Thymus (tissue), 11 donors: Measurements from ENCODE around the gene SSH2. TPM values are rescaled to one million over a fixed set of nuclear protein-coding genes. Genes with fewer than 3 reads are reported as not detected.
"Not testable (repeated sequence)": the region's sequence is repeated elsewhere in the genome, so short reads cannot be mapped to it uniquely, and the experiment has no call there.

Source experiments
- DNase-seq, 9 donors: peaks; one replicate each; pipeline ENCODE4 v3.0.0-alpha.2; 2013; ENCODE audit warnings: low spot score in 9 of 9, low read depth in 6 of 9, missing footprints in 1 of 9
- H3K27ac ChIP-seq, 2 donors: one replicate each; pipeline ENCODE4 v1.5.1; 2013; ENCODE audit warnings: control low read depth in 1 of 2, low read depth in 1 of 2, low read length in 1 of 2, mild to moderate bottlenecking in 1 of 2, moderate library complexity in 1 of 2
- H3K27me3 ChIP-seq, 2 donors: one replicate each; pipeline ENCODE4 v1.5.1; 2013; ENCODE audit warnings: low read length in 1 of 2; ENCODE audit not compliant: control insufficient read depth in 2 of 2, insufficient read depth in 1 of 2
- H3K36me3 ChIP-seq, 2 donors: one replicate each; pipeline ENCODE4 v1.5.1; 2013; ENCODE audit warnings: low read length in 1 of 2, mild to moderate bottlenecking in 1 of 2, moderate library complexity in 1 of 2; ENCODE audit not compliant: control insufficient read depth in 2 of 2, insufficient read depth in 2 of 2
- H3K4me1 ChIP-seq, 2 donors: one replicate each; pipeline ENCODE4 v1.5.1; 2013; ENCODE audit warnings: low read length in 2 of 2; ENCODE audit not compliant: control insufficient read depth in 2 of 2, insufficient read depth in 2 of 2
- H3K4me3 ChIP-seq, 2 donors: one replicate each; pipeline ENCODE4 v1.5.1; 2013; ENCODE audit warnings: low read length in 2 of 2, control low read depth in 1 of 2, mild to moderate bottlenecking in 1 of 2
- H3K9me3 ChIP-seq, 2 donors: one replicate each; pipeline ENCODE4 v1.5.1; 2013; ENCODE audit warnings: low read length in 1 of 2, mild to moderate bottlenecking in 1 of 2; ENCODE audit not compliant: control insufficient read depth in 2 of 2, insufficient read depth in 1 of 2
- WGBS: extraction: QIAGEN DNeasy Blood & Tissue Kit; methylation state at CpG from one replicate; pipeline ENCODE4 v1.1.7; 2013; 5-methylcytosine and 5-hydroxymethylcytosine counted together
- polyA plus RNA-seq: library from polyadenylated mRNA; stranded (reverse); fragments of 200-250 nt; gene quantifications from one replicate; pipeline ENCODE4 v1.2.3, GENCODE V29; 2013
- total RNA-seq: library from RNA; stranded (reverse); fragments of 120-200 nt; gene quantifications from one replicate; pipeline ENCODE4 v1.2.4, GENCODE V29; 2013
- donor health status: healthy.

SSH2 gene
- total and polyA plus RNA-seq, 2 donors, result 25.4 to 28.5 TPM

DNA sequence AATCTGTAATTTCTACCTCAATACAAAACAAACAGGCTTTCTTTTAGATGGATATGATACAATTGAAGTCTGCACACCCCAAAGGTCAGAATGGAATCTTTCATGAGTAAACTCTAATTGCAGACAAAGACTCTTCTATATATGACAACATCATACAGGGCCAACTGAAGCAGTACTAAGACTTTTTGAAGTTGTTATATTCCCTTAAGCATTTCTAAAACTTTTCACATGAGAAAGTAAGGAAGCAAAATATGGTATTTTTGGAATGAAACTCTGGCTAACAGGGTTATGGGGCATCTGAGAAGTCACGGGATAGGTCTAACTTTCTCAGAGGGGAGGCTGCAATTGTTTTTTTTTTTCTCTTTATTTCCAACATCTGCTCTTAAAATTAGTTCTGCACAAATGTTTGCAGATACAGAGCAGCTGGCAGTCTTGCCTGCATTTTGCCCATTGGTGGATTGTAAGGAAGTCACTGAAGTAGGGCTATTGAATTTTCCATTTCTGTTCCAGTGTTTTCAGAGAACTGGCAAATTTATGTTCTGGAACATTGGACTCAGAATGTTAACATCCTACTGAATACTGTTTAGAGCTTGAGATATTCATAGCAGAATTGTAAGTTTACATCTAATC lies 59.1 kb downstream of the SSH2 start:
- H3K4me1 ChIP-seq, result peaks cover 0 to 4% of the 10 kb centered on the region in 2 donors
- DNase-seq, result no peak
- 94% methylated on average over 1 of the region's 1 CpG for WGBS

DNA sequence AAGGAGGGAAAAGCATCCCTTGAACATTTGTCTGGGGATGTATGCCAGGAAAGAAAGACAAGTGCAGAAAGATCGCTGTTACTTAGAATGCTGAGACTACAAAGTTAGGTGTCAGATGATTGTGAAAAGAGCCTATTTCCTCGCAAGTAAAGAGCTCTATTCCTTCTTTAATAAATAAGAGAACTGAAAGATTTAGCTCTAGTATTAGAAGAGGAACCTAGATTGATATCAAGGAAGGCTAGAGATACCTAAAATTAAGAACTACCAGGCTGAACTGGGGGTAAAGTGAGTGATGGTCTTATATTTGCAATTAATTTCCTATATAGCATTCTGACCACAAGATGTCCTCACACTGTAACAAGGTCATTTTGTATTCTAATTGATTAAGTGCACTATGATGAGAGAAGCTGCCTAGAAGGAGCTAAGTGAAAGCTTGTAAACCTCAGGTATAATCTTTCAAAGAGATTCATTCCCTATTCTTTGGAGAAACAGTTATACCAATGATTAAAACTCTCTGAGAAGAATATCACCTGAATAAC lies 62.3 kb downstream of the SSH2 start:
- Histone ChIP-seq H3K4me1 (peaks cover 0 to 4% of the 10 kb centered on the region in 2 donors), H3K27ac (no peak overlapping the region), H3K9me3 (no peaks in the 10 kb centered on the region), H3K27me3 (no peaks in the 10 kb centered on the region), H3K36me3 (no peaks in the 10 kb centered on the region), H3K4me3 (no peak overlapping the region)
- WGBS, result 94% methylated on average over 2 of the region's 2 CpGs
- DNase-seq, result no peak

More for the DNA sequence above, 59.1 kb downstream of the SSH2 start:
- Histone ChIP-seq H3K27me3 (no peaks in the 10 kb centered on the region), H3K36me3 (no peaks in the 10 kb centered on the region), H3K4me3 (no peak overlapping the region), H3K9me3 (no peaks in the 10 kb centered on the region), H3K27ac (no peak overlapping the region)

DNA sequence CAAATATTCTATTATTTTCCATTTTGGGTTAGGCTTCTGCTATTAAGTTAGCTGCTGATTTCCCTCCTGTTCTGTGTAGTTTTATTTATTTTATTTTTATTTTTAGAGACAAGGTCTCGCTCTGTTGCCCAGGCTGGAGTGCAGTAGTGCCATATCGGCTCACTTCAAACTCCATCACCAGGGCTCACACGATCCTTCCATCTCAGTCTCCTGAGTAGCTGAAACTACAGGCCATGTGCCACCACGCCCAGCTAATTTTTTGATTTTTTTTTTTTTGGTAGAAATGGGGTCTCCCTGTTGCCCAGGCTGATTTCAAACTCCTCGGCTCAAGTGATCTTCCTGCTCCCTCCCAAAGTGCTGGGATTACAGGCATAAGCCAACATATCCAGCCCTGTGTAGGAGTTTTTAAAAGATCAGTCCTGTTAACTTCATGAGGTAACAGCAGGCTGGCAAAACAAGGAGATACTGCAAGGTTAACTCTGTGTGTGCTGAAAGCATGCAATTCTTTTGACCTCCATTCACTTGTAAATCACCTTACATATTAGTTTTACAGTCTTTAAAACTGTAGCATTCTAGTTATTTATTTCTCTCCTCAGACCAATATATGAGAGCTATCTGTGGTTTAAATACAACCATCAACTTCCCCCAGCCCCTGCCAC lies 63.2 kb downstream of the SSH2 start:
- peaks cover 0 to 4% of the 10 kb centered on the region in 2 donors for H3K4me1 ChIP-seq
- no peaks in the 10 kb centered on the region for H3K9me3 ChIP-seq
- no peaks in the 10 kb centered on the region for H3K36me3 ChIP-seq
- H3K4me3 ChIP-seq, result no peak overlapping the region
- no peaks in the 10 kb centered on the region for H3K27me3 ChIP-seq
- no peak for DNase-seq
- 98% methylated on average over 5 of the region's 5 CpGs for WGBS
- no peak overlapping the region for H3K27ac ChIP-seq

DNA sequence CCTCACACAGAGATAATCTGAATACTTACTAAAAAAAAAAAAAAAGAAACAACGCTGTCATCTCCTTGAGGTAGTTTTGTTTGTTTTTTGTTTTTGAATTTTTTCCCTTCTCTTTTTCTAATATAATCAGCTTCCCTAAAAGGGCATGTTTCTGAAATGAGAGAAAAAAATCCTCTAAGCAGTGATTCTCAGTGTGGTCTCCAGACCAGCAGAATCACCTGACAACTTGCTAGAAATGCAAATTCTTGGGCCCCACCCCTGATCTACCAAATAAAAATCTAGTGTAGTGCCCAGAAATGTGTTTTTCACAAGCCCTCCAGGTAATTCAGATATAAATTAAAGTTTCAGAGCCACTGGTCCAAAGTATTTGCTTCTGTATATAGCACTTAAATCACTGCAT lies 65.4 kb downstream of the SSH2 start:
- 93% methylated on average over 1 of the region's 1 CpG for WGBS
- no peak overlapping the region for H3K27ac ChIP-seq
- H3K4me1 ChIP-seq, result peaks cover 0 to 4% of the 10 kb centered on the region in 2 donors
- no peak overlapping the region for H3K4me3 ChIP-seq
- no peak for DNase-seq
- no peaks in the 10 kb centered on the region for H3K27me3 ChIP-seq
- H3K36me3 ChIP-seq, result no peaks in the 10 kb centered on the region
- no peaks in the 10 kb centered on the region for H3K9me3 ChIP-seq

DNA sequence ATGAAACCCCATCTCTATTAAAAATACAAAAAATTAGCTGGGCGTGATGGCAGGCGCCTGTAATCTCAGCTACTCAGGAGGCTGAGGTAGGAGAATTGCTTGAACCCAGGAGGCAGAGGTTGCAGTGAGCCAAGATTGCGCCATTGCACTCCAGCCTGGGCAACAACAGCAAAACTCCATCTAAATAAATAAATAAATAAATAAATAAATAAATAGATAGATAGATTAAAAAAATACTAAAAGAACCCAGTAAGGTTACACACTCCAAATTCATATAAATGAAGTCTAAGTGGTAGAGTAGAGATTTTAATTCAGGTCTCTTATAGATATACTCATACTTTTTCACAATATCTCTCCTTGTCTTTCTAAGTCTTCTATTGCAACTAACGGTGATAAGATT lies 65.9 kb downstream of the SSH2 start:
- H3K9me3 ChIP-seq, DNase-seq, H3K4me3 ChIP-seq, H3K4me1 ChIP-seq, H3K27me3 ChIP-seq, H3K36me3 ChIP-seq, H3K27ac ChIP-seq: not testable (repeated sequence)
- 97% methylated on average over 4 of the region's 4 CpGs for WGBS

DNA sequence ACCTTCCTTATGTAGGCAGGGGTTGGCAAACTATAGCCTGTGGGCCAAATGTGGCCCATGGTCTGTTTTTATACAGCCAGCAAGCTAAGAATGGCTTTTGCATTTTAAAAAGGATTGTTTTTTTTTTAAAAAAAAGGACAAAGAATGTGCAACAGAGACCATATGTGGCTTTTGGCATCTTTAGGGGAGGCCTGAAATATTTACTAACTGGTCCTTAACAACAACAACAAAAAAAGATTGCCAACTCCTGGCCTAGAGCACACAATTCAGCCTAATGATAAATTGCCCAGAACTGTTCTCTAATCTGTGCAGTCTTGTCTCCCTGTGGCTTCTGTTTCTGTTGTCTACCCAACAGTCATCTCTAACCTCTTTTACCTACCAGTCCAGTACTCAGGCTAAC lies 67.1 kb downstream of the SSH2 start:
- H3K4me3 ChIP-seq, result no peak overlapping the region
- H3K4me1 ChIP-seq, result peaks cover 0 to 4% of the 10 kb centered on the region in 2 donors
- DNase-seq, result no peak
- no peaks in the 10 kb centered on the region for H3K36me3 ChIP-seq
- H3K27ac ChIP-seq, result no peak overlapping the region
- no peaks in the 10 kb centered on the region for H3K9me3 ChIP-seq
- no peaks in the 10 kb centered on the region for H3K27me3 ChIP-seq

DNA sequence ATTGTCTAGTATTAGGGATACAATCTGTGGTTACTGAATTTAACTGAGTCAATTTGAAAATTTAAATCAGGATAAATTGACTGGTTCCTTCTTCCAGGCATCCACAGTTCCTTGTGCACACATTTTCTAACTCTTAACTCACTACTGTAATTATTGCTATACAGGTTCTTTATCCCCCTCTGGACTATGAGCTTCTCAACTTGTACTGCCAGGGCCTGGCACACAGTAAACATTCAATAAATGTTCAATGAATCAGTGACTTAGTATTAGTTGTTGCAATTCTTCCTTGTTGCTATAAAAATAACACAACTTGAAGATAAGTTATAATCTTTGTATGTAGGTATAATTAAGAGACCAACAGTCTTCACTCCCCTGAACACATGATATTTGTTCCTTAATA lies 67.9 kb downstream of the SSH2 start:
- Histone ChIP-seq H3K27ac (no peak overlapping the region), H3K9me3 (peaks cover 0 to 5% of the 10 kb centered on the region in 2 donors), H3K27me3 (no peaks in the 10 kb centered on the region), H3K36me3 (no peaks in the 10 kb centered on the region), H3K4me1 (peaks cover 0 to 4% of the 10 kb centered on the region in 2 donors), H3K4me3 (no peak overlapping the region)
- no peak for DNase-seq

DNA sequence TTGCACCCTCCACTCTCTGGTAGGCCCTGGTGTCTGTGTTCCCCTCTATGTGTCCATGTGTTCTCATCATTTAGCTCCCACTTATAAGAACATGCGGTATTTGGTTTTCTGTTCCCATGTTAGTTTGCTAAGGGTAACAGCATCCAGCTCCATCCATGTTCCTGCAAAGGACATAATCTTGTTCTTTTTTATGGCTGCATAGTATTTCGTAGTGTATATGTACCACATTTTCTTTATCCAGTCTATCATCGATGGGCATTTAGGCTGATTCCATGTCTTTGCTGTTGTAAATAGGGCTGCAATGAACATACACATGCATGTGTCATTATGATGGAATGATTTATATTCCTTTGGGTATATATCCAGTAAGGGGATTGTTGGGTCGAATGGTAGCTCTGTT lies 70.6 kb downstream of the SSH2 start:
- not testable (repeated sequence) for H3K27me3 ChIP-seq, H3K9me3 ChIP-seq, DNase-seq, H3K36me3 ChIP-seq, H3K4me1 ChIP-seq, H3K27ac ChIP-seq, H3K4me3 ChIP-seq
- 87% methylated on average over 4 of the region's 4 CpGs for WGBS

DNA sequence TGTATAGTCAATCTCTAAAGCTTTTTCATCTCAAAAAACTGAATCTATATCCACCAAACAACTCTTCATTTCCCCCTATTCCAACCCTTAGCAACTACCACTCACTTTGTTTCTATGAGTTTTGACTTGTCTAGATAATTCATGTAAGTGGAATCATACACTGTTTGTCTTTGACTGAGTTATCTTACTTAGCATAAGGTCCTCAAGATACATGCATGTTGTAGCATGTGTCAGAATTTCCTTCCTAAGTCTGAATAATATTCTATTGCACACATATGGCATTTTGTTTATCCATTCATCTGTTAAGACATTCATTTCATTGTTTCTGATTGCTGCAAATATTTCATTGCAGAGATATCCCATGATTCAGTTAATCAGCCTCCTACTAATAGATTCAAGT lies 72.2 kb downstream of the SSH2 start:
- peaks cover 0 to 5% of the 10 kb centered on the region in 2 donors for H3K9me3 ChIP-seq
- H3K36me3 ChIP-seq, result no peaks in the 10 kb centered on the region
- no peaks in the 10 kb centered on the region for H3K27me3 ChIP-seq
- H3K4me1 ChIP-seq, result peaks cover 0 to 3% of the 10 kb centered on the region in 2 donors
- H3K4me3 ChIP-seq, result no peak overlapping the region
- DNase-seq, result no peak
- no peak overlapping the region for H3K27ac ChIP-seq
